GM21423 (cell line): Measurements from ENCODE around the gene ZNF608.

Experiments
- ATAC-seq: cut with Tn5 transposase; IDR thresholded peaks from one replicate; pipeline ENCODE4 v1.9.1; 2021; ENCODE audit warnings: mild to moderate bottlenecking, moderate library complexity; ENCODE audit not compliant: unreplicated experiment

ZNF608 gene

GRCh38 chr5:124738681-124739633 is 7.5 kb downstream of the ZNF608 start:
- ATAC-seq = no peak

GRCh38 chr5:124737651-124738050 is 8.8 kb downstream of the ZNF608 start:
- ATAC-seq = no peak

- no peak for ATAC-seq
These were observed 9.6 kb downstream of the ZNF608 start for GRCh38 chr5:124736805-124737188.

GRCh38 chr5:124736082-124736804 is 10.2 kb downstream of the ZNF608 start:
- ATAC-seq = no peak

- ATAC-seq = no peak
These were observed 11.1 kb downstream of the ZNF608 start for GRCh38 chr5:124735169-124735858.

GRCh38 chr5:124734574-124735168 is 11.8 kb downstream of the ZNF608 start:
- ATAC-seq = no peak

GRCh38 chr5:124733329-124733650 is 13.1 kb downstream of the ZNF608 start:
- ATAC-seq = no peak

GRCh38 chr5:124732428-124733328 is 13.8 kb downstream of the ZNF608 start:
- ATAC-seq = no peak

GRCh38 chr5:124730381-124730780 is 16.1 kb downstream of the ZNF608 start:
- no peak for ATAC-seq

- ATAC-seq = no peak
These were observed 16.6 kb downstream of the ZNF608 start for GRCh38 chr5:124729720-124730359.

GRCh38 chr5:124728968-124729332 is 17.5 kb downstream of the ZNF608 start:
- no peak for ATAC-seq

GRCh38 chr5:124728331-124728967 is 18.0 kb downstream of the ZNF608 start:
- ATAC-seq = no peak

GRCh38 chr5:124726631-124727362 is 19.6 kb downstream of the ZNF608 start:
- ATAC-seq = no peak

GRCh38 chr5:124725622-124726258 is 20.7 kb downstream of the ZNF608 start:
- ATAC-seq = no peak

GRCh38 chr5:124725040-124725434 is 21.4 kb downstream of the ZNF608 start:
- ATAC-seq = no peak

GRCh38 chr5:124724357-124725039 is 21.9 kb downstream of the ZNF608 start:
- ATAC-seq = no peak

- no peak for ATAC-seq
These were observed 25.2 kb downstream of the ZNF608 start for GRCh38 chr5:124721229-124721735.
